Esophagus squamous epithelium (tissue), 5 donors: ENCODE data around the gene HS6ST2. TPM values are rescaled to one million over a fixed set of nuclear protein-coding genes. Genes with fewer than 3 reads are reported as not detected.

ENCODE experiments used
- DNase-seq: peaks from one replicate; lab custom pipeline; 2025; lab: John Stamatoyannopoulos, UW
- H3K27ac ChIP-seq, 4 donors: fragments of 200-600 bp; sonication (generic); one replicate each; pipeline ENCODE4 v1.5.1; 2016 to 2019; ENCODE audit warnings: mild to moderate bottlenecking in 1 of 4
- H3K27me3 ChIP-seq, 4 donors: fragments of 200-600 bp; sonication (generic); 1 replicate in 3 of 4; 2 replicates in 1 of 4; pipeline versions ENCODE4 v1.5.1 to v1.6.0; 2017 to 2021; ENCODE audit warnings: antibody characterized with exemption in 1 of 4
- H3K36me3 ChIP-seq, 3 donors: fragments of 200-600 bp; sonication (generic); one replicate each; pipeline ENCODE4 v1.5.1; 2016 to 2019
- H3K4me1 ChIP-seq, 3 donors: fragments of 200-600 bp; sonication (generic); one replicate each; pipeline ENCODE4 v1.5.1; 2017 to 2019
- H3K4me3 ChIP-seq, 4 donors: fragments of 200-600 bp; sonication (generic); 1 replicate in 3 of 4; 2 replicates in 1 of 4; pipeline ENCODE4 v1.5.1; 2016 to 2019; ENCODE audit warnings: mild to moderate bottlenecking in 2 of 4, moderate library complexity in 1 of 4
- H3K9me3 ChIP-seq, 3 donors: fragments of 200-600 bp; sonication (generic); one replicate each; pipeline ENCODE4 v1.5.1; 2016 to 2019
- POLR2A ChIP-seq, 4 donors: fragments of 450-650 bp; IDR thresholded peaks; one replicate each; pipeline ENCODE4 v1.6.1; 2017; ENCODE audit warnings: antibody characterized with exemption in 4 of 4, mild to moderate bottlenecking in 4 of 4, moderate library complexity in 3 of 4
- whole genome bisulfite sequencing, 2 donors: methylation state at CpG; one replicate each; pipeline ENCODE4 v1.1.5; 2018; 5-methylcytosine and 5-hydroxymethylcytosine counted together
- intact Hi-C: fragments of 100-400 bp; cut with DNase I; formaldehyde crosslinking; loops from one replicate; pipeline ENCODE4 v1.15.0; 2022
- total RNA-seq, 4 donors: library from RNA; depleted of rRNA; stranded (reverse); fragments of >200 nt; gene quantifications; one replicate each; pipeline ENCODE4 v1.1.0, GENCODE V29; 2016
- TF ChIP-seq, protein P1 (sequence below), 6 experiments: fragments of 450-650 bp in 4 of 6; fragments of 200-600 bp in 2 of 6; sonication (generic) in 2 of 6; IDR thresholded peaks; one replicate each; pipeline ENCODE4 v1.5.1; 2016 to 2019; ENCODE audit warnings: antibody characterized with exemption in 6 of 6, mild to moderate bottlenecking in 4 of 6, moderate library complexity in 4 of 6
- donor health status: DM: yes; HTN: yes; CAD: no.

The HS6ST2 gene
- total RNA-seq, 4 donors from 2014 or later = 6.3 to 9.0 (median 7.1) TPM

DNA sequence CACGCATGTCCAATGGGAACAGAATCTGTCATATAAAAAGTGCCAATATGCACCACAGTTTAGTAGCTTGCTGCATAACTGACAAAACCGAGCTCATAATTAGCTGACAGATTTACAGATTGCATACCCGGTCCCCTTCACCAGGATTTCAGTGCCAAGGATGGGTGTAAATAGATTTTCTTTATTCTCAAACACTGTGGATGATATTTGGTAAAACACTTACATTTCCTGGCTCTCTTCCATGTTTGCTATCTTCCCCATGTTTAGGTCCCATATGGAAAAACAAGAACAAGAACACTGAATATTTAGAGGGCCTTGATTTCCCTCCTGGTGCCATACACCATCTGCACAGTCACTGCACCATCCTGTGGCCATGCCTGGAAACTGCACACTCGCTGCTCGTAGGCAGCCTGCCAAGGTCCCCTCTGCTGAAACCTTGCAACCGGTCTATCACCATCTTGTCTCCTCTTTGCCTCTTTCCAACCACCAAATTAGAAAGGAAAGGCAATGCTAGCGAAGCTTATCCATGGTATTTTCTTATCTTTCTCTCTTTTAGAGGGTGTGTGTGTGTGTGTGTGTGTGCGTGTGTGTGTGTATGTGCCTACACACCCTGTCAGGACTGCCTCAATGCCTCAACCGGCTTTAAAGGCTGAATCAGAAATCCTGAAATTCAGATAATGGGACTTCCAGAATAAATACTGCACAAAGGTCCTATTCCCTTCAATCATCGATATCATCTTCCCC is 345.4 kb downstream of the HS6ST2 start:
- DNase-seq = no peak
- H3K4me1 ChIP-seq = no peaks in the 10 kb centered on the region
- 48 to 66% methylated on average over 6 to 10 of the region's 10 CpGs for WGBS, 2 donors
- H3K27me3 ChIP-seq = peaks cover 0 to 2% (median 0%) of the 10 kb centered on the region in 4 donors
- intact Hi-C loops = loop anchor here (10.0 kb wide), 2 partner anchors 318 to 518 kb away; no protein-coding TSS in a partner anchor
- no peak overlapping the region for H3K4me3 ChIP-seq
- no peaks in the 10 kb centered on the region for H3K36me3 ChIP-seq
- no peaks in the 10 kb centered on the region for H3K9me3 ChIP-seq
- no peak overlapping the region for H3K27ac ChIP-seq
- TF ChIP-seq POLR2A (IDR thresholded peaks at IDR 0.05) = no peak
- TF ChIP-seq, protein P1, sequence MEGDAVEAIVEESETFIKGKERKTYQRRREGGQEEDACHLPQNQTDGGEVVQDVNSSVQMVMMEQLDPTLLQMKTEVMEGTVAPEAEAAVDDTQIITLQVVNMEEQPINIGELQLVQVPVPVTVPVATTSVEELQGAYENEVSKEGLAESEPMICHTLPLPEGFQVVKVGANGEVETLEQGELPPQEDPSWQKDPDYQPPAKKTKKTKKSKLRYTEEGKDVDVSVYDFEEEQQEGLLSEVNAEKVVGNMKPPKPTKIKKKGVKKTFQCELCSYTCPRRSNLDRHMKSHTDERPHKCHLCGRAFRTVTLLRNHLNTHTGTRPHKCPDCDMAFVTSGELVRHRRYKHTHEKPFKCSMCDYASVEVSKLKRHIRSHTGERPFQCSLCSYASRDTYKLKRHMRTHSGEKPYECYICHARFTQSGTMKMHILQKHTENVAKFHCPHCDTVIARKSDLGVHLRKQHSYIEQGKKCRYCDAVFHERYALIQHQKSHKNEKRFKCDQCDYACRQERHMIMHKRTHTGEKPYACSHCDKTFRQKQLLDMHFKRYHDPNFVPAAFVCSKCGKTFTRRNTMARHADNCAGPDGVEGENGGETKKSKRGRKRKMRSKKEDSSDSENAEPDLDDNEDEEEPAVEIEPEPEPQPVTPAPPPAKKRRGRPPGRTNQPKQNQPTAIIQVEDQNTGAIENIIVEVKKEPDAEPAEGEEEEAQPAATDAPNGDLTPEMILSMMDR (IDR thresholded peaks at IDR 0.05) = peak in 5 of 6 experiments; percentile 32 to 61 (median 40)

DNA sequence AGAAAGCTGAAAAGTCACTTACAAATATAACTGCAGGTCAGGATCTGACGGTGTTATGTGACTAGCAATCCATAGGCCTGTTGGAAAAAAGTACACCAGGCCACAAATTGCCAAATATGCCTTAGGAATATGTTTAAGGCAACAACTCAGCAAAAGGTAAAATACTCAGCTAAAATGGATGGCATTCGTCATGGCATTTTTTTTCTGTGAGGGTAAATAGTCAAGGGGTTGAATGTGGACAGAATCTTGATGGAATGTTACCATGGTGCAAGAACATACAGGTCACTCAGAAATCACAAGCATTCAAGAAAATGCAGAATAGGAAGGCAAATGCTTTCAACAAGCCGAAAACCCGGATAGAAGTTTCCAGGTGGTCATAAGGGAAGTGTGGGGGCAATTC is 347.9 kb downstream of the HS6ST2 start:
- WGBS, 2 donors = 65 to 84% methylated on average over 4 of the region's 4 CpGs
- Histone ChIP-seq H3K9me3 (no peaks in the 10 kb centered on the region), H3K27me3 (peaks cover 0 to 2% (median 0%) of the 10 kb centered on the region in 4 donors), H3K4me3 (no peak overlapping the region), H3K27ac (no peak overlapping the region), H3K36me3 (no peaks in the 10 kb centered on the region), H3K4me1 (no peaks in the 10 kb centered on the region)
- DNase-seq = no peak
- intact Hi-C loops = loop anchor here (10.0 kb wide), 2 partner anchors 316 to 516 kb away; no protein-coding TSS in a partner anchor
- TF ChIP-seq, protein P1 (IDR thresholded peaks at IDR 0.05) = no peak
- TF ChIP-seq POLR2A (IDR thresholded peaks at IDR 0.05) = no peak

DNA sequence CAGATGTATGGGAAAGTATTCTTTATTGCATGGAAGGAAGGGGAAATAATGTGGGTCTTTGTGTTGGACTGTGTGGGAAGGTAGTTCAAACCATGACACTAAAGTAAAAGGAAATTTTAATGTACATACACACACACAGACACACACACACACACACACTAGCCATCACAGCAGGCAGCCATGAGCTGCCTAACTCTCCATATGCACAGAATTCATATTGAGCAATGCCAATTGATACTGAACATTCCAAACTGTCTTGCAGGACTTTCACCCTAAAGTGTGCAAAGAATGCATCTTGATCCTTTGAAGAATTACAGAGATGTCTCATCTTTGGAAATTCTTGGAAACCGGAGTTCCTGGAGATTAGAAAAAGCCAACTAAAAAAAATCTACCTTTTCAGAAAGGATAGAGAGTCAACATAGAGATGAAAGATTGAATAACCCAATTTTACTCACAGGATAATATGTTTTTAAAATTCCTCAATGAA is 349.0 kb downstream of the HS6ST2 start:
- Histone ChIP-seq H3K4me1 (no peaks in the 10 kb centered on the region), H3K27me3 (peaks cover 0 to 2% (median 0%) of the 10 kb centered on the region in 4 donors), H3K9me3 (no peaks in the 10 kb centered on the region), H3K4me3 (no peak overlapping the region), H3K27ac (no peak overlapping the region), H3K36me3 (no peaks in the 10 kb centered on the region)
- TF ChIP-seq POLR2A (IDR thresholded peaks at IDR 0.05) = no peak
- TF ChIP-seq, protein P1 (IDR thresholded peaks at IDR 0.05) = no peak
- intact Hi-C loops = no loop called here
- no peak for DNase-seq
- 70 to 78% methylated on average over 1 of the region's 1 CpG for WGBS, 2 donors

DNA sequence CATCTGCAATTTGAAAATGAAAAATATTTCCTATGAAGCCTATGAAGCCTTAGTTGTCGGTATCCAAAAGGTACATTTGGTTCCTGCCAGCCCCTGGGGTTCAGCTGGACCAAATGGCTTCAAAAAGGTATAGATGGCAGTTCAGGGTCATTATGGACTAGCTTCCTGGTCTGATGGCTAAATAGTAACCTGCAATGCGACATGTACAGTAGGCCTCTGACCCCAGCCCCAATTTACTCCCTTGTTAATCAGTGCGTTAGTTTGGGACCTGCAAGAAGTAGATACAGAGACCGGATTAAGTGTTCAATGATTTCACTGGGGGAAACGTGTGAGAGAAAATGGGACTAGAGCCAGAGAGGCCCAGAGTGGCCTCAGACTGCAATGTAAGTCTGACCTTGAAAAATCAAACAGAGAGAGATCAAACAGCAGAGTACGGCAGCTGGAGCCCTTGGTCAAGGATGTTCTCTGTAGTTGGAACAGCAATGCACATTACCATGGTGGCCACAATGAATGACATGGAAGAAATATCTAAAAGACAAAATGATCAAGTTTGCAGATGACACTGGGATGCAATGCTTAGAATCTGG is 354.6 kb downstream of the HS6ST2 start:
- 66 to 87% methylated on average over 6 of the region's 6 CpGs for WGBS, 2 donors
- TF ChIP-seq POLR2A (IDR thresholded peaks at IDR 0.05) = no peak
- TF ChIP-seq, protein P1 (IDR thresholded peaks at IDR 0.05) = no peak

DNA sequence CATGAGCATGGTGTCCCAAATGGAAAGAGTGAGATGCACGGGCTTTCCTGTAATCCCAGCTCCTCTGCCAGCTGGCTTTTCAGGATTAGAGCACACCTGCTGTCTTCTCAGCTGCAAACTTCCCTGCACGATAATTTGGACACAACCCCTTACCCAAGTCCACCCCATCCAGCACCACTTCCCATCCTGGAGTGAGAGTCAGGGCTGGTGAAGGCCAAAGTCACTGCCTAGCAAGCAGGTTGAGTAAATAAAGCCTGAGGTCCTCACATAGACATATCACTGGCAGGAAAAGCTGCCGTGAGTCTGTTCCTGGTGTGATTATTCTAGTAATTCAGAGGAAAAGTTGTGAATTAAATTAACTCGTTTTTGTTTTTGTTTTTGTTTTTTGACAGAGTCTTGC is 355.7 kb downstream of the HS6ST2 start:
- Histone ChIP-seq H3K36me3 (no peaks in the 10 kb centered on the region), H3K4me1 (no peaks in the 10 kb centered on the region), H3K4me3 (no peak overlapping the region), H3K9me3 (no peaks in the 10 kb centered on the region), H3K27me3 (peaks cover 0 to 3% (median 0%) of the 10 kb centered on the region in 4 donors), H3K27ac (no peak overlapping the region)
- TF ChIP-seq, protein P1 (IDR thresholded peaks at IDR 0.05) = no peak
- TF ChIP-seq POLR2A (IDR thresholded peaks at IDR 0.05) = no peak
- intact Hi-C loops = no loop called here
- 49 to 70% methylated on average over 4 of the region's 4 CpGs for WGBS, 2 donors
- DNase-seq = no peak

More for the DNA sequence above, 354.6 kb downstream of the HS6ST2 start:
- intact Hi-C loops = no loop called here
- peaks cover 0 to 3% (median 0%) of the 10 kb centered on the region in 4 donors for H3K27me3 ChIP-seq
- DNase-seq = no peak
- no peaks in the 10 kb centered on the region for H3K36me3 ChIP-seq
- no peak overlapping the region for H3K4me3 ChIP-seq
- H3K9me3 ChIP-seq = no peaks in the 10 kb centered on the region
- no peak overlapping the region for H3K27ac ChIP-seq
- H3K4me1 ChIP-seq = no peaks in the 10 kb centered on the region
